HepG2 (cell line): ENCODE results near the gene NLRC3.

Source experiments
- NFE2L1 ChIP-seq: sonication (generic); formaldehyde crosslinking; IDR thresholded peaks from 2 replicates; pipeline ENCODE4 v1.4.0; 2020; ENCODE audit warnings: missing genetic modification reagents, mild to moderate bottlenecking, borderline replicate concordance
- PHF5A ChIP-seq: IDR thresholded peaks from one replicate; pipeline ENCODE4 v1.6.1; 2018; ENCODE audit warnings: low read depth, missing genetic modification reagents; ENCODE audit not compliant: unreplicated experiment
- POLR2A ChIP-seq, 2 experiments: IDR thresholded peaks; 2 replicates each; pipeline ENCODE4 v1.6.1; 2011; ENCODE audit warnings: low read depth in 2 of 2, low read length in 2 of 2, mild to moderate bottlenecking in 1 of 2, moderate library complexity in 1 of 2; ENCODE audit not compliant: insufficient read depth in 1 of 2

GRCh38 chr16:3534126-3534525 lies 43.1 kb downstream of the NLRC3 start:
- no peak for TF ChIP-seq PHF5A
- TF ChIP-seq POLR2A (IDR thresholded peaks at IDR 0.05; ENCODE audit: insufficient read depth in 1 of 2, low read depth in 2 of 2, low read length in 2 of 2): no peak
- TF ChIP-seq NFE2L1: no peak
